Heart left ventricle (tissue), 13 donors: ENCODE results near the gene EPGN.

Experiments
- CTCF ChIP-seq, 12 donors: fragments of 200-600 bp; sonication (generic) in 4 of 12; IDR thresholded peaks; one replicate each; pipeline versions ENCODE4 v1.5.0 to v1.8.0; 2018 to 2022; ENCODE audit warnings: antibody characterized with exemption in 12 of 12, mild to moderate bottlenecking in 5 of 12
- POLR2A ChIP-seq, 2 donors: fragments of 450-650 bp; IDR thresholded peaks; one replicate each; pipeline ENCODE4 v1.6.1; 2017; ENCODE audit warnings: antibody characterized with exemption in 2 of 2, mild to moderate bottlenecking in 2 of 2, moderate library complexity in 2 of 2
- donor health status: ischemic (EF 13 %, LVEDD 7.1; RV severe dilation, severe dysfunction).
- donor health status: DM: no; HTN: yes; CAD: no.
- donor health status: DM: no; HTN: no; CAD: no.
- donor health status: ischemic (EF 25% LVEDD 6.9; RV normal size, moderate dysfunction).
- donor health status: ischemic (EF 25% LVEDD 5.7; RV mildly dilated, moderate dysfunction).
- donor health status: ischemic (EF 35%, LVEDD 5.7; RV mildly dilated, moderate dysfunction).
- donor health status: nonischemic (EF 11% LVEDD 7.7; RV severe dilation, severe dysfunction).
- donor health status: DM: yes; HTN: yes; CAD: no.
- donor health status: PGD.
- donor health status: ischemic (EF 29% LVEDD 5.4; RV normal size, mild dysfunction).
- donor health status: nonischemic (EF 23%, LVEDD 6.1; RV moderate dilation, normal function).

DNA sequence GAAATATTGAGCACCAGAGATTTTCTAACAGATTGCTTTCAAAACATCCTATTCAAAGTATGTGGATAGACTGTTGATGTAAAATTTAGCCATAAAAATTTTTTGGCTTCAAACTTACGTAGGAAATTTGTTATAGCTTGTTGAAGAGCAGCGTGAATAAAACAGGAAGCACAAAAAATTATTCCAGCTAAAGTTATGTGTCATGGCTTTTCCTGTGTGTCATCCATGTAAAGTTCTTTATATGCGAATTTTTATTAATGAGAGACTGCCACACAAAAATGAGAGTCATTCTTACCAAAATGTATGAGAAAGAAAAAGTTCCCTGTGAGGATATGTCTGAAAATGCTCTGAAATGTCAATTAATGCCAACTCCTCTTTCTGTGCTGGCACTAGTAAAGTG lies 19.5 kb downstream of the EPGN start:
- TF ChIP-seq CTCF (IDR thresholded peaks at IDR 0.05), result no peak
- no peak for TF ChIP-seq POLR2A (IDR thresholded peaks at IDR 0.05)
